ENCODE results near the gene DNAJA2.

DNAJA2 gene

DNA sequence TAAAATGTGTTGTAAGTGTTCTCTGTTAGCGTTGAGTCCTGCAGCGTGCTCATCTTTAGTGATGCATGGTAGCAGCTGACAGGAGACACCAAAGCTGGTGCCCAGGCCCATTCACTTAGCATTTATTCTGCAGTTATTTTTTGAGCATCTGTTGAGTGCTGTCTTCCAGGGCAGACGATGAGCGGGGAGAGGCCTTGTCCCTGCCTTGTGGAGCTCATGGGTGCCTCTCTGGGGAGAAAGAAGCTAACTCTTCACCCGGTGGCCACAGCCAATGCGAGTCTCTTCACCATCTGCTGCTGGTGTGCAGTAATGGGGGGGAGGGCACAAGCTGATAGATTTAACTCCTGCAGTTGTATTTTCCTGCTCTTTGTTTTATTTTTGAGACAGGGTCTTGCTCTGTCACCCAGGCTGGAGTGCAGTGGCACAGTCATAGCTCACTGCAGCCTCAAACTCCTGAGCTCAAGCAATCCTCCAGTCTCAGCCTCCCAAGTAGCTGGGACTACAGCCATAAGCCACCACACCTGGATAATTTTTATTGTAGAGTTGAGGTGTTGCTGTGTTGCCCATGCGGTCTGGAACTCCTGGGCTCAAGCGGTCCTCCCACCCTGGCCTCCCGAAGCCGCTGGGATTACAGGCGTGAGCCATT is 58.8 kb downstream of the DNAJA2 start:
- Histone ChIP-seq H3K27me3 (ENCODE audit: insufficient read depth, low read length) (no peaks in the 10 kb centered on the region), H3K27ac (ENCODE audit: low read depth, low read length) (no peak overlapping the region), H3K4me3 (ENCODE audit: low read depth, low read length) (no peak overlapping the region), H3K4me1 (ENCODE audit: control insufficient read depth, insufficient read depth, low read length, unreplicated experiment) (no peaks in the 10 kb centered on the region), H3K36me3 (ENCODE audit: insufficient read depth, low read length) (peaks cover 11% of the 10 kb centered on the region), H2AFZ (ENCODE audit: low read length, unreplicated experiment) (no peak overlapping the region), H3K79me2 (ENCODE audit: control insufficient read depth, insufficient read depth, low read length, unreplicated experiment) (no peaks in the 10 kb centered on the region)

DNA sequence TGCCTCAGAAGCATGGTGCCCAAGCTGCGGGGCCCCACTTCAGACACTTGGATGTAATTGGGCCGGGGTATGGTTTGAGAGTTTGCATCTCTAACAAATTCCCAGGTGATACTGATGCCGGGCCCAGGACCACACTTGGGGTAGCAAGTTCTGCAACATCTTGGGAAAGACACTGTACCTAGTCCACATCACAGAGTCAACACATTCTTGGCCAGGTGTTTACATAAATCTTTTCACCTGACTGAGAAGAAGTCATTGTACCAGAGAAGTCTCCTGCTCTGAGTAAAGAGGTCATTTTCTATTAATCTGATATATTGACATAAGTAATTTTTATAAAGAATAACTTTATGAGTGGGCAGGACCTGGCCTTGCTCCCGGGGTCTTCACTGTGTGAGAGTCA is 61.8 kb downstream of the DNAJA2 start:
- Histone ChIP-seq H2AFZ (ENCODE audit: low read length, unreplicated experiment) (no peak overlapping the region), H3K4me1 (ENCODE audit: control insufficient read depth, insufficient read depth, low read length, unreplicated experiment) (no peaks in the 10 kb centered on the region), H3K27ac (ENCODE audit: low read depth, low read length) (no peak overlapping the region), H3K27me3 (ENCODE audit: insufficient read depth, low read length) (no peaks in the 10 kb centered on the region), H3K4me3 (ENCODE audit: low read depth, low read length) (no peak overlapping the region), H3K79me2 (ENCODE audit: control insufficient read depth, insufficient read depth, low read length, unreplicated experiment) (no peaks in the 10 kb centered on the region), H3K36me3 (ENCODE audit: insufficient read depth, low read length) (peaks cover 11% of the 10 kb centered on the region)

DNA sequence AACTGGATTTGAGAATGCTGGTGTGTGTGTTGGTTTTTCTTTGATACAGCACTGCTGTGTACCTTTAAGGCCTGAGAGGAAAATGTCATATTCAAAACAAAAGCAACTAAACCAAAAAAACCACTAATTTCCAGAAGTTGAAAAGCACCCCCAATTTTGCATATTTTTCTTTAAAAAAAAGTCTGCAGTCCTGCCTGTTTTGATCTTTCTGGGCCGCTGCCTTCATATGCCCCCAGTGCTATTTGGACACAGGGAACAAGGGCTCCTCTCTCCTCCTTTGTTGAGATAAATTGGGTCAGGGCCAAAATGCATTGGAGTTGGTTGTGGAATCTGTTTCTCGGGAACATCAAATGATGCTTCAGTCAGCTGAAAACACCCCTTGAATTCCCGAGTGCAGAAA is 62.4 kb downstream of the DNAJA2 start:
- Histone ChIP-seq H3K79me2 (ENCODE audit: control insufficient read depth, insufficient read depth, low read length, unreplicated experiment) (no peaks in the 10 kb centered on the region), H2AFZ (ENCODE audit: low read length, unreplicated experiment) (no peak overlapping the region), H3K4me1 (ENCODE audit: control insufficient read depth, insufficient read depth, low read length, unreplicated experiment) (no peaks in the 10 kb centered on the region), H3K4me3 (ENCODE audit: low read depth, low read length) (no peak overlapping the region), H3K27ac (ENCODE audit: low read depth, low read length) (no peak overlapping the region), H3K27me3 (ENCODE audit: insufficient read depth, low read length) (no peaks in the 10 kb centered on the region), H3K36me3 (ENCODE audit: insufficient read depth, low read length) (peaks cover 11% of the 10 kb centered on the region)

DNA sequence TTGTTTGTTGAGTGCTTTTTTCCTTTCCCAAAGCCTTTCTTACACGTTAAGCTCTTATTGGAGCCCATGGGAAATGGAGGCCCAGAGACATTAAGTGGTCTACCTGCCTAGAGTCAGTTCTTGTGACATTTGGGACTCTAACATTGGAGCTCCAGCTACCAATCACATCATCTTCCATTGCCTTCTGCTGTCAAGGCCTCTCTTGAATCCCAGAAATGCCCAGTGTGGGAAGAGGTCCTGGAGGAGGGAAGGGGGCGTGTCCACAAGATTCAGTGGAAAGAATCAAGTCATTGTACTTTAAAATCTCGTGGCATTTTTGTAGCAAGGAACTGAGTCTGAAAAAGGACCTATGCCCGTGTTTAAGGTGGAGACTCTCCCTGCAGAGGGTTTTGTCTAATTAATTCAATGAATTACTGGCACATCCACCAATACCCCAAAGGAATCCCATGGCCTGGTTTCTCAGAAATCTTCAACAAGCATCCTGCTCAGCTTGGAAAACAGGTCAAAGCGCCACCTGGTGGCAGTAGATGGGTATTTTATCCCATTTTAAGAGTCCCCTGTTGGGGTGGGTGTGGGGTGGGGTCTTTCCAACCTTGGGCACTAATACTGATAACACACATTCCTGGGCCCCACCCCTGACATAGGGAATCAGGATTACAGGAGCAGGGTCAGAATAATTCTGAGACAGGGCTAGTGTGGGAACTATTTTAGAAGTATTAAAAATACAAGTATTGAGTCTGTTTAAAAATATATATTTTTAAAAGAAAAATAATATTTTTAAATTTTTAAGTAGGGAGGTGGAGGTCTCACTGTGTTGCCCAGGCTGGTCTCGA is 64.7 kb downstream of the DNAJA2 start:
- H3K27me3 ChIP-seq (ENCODE audit: insufficient read depth, low read length), result no peaks in the 10 kb centered on the region

DNA sequence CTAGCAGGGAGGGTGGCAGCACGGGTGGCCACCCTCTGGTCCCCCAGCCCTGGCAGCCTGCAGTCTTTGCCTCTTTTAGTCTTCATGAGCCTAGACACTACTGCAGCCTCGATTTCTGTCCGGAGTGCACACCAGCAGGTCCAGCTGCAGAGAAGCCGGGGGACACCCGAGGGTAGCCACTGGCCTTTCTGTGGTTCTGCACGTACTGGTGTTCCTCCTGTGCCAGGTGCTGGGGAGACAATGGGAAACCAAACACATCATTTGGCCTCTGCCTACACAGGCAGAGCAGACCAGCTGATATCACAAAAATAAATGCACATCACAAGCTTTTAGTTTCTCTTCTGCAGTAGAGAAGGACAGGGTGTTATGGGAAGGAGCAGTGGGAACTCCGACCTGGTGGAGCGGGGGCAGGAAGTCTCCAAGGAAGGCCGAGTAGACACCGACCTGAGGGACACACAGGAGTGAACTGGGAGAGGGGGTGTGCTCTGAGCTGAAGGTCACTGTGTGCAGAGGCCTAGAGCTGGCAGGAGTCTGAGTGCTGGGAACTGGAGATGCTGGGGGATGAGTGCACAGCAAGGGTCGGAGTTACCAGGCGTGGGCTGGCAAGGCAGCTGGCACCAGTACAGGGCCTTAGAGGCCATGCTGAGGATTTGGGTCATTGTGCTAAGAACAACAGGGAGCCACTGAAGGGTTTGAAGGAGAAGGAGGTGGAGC is 66.3 kb downstream of the DNAJA2 start:
- Histone ChIP-seq H3K27me3 (ENCODE audit: insufficient read depth, low read length) (no peaks in the 10 kb centered on the region), H3K79me2 (ENCODE audit: control insufficient read depth, insufficient read depth, low read length, unreplicated experiment) (no peaks in the 10 kb centered on the region), H3K4me1 (ENCODE audit: control insufficient read depth, insufficient read depth, low read length, unreplicated experiment) (no peaks in the 10 kb centered on the region), H2AFZ (ENCODE audit: low read length, unreplicated experiment) (no peak overlapping the region), H3K27ac (ENCODE audit: low read depth, low read length) (no peak overlapping the region), H3K4me3 (ENCODE audit: low read depth, low read length) (no peak overlapping the region), H3K36me3 (ENCODE audit: insufficient read depth, low read length) (peaks cover 6% of the 10 kb centered on the region)

More for the DNA sequence above, 64.7 kb downstream of the DNAJA2 start:
- peaks cover 6% of the 10 kb centered on the region for H3K36me3 ChIP-seq (ENCODE audit: insufficient read depth, low read length)
- no peak overlapping the region for H2AFZ ChIP-seq (ENCODE audit: low read length, unreplicated experiment)
- H3K4me3 ChIP-seq (ENCODE audit: low read depth, low read length), result no peak overlapping the region
- H3K4me1 ChIP-seq (ENCODE audit: control insufficient read depth, insufficient read depth, low read length, unreplicated experiment), result no peaks in the 10 kb centered on the region
- H3K79me2 ChIP-seq (ENCODE audit: control insufficient read depth, insufficient read depth, low read length, unreplicated experiment), result no peaks in the 10 kb centered on the region
- H3K27ac ChIP-seq (ENCODE audit: low read depth, low read length), result no peak overlapping the region

DNA sequence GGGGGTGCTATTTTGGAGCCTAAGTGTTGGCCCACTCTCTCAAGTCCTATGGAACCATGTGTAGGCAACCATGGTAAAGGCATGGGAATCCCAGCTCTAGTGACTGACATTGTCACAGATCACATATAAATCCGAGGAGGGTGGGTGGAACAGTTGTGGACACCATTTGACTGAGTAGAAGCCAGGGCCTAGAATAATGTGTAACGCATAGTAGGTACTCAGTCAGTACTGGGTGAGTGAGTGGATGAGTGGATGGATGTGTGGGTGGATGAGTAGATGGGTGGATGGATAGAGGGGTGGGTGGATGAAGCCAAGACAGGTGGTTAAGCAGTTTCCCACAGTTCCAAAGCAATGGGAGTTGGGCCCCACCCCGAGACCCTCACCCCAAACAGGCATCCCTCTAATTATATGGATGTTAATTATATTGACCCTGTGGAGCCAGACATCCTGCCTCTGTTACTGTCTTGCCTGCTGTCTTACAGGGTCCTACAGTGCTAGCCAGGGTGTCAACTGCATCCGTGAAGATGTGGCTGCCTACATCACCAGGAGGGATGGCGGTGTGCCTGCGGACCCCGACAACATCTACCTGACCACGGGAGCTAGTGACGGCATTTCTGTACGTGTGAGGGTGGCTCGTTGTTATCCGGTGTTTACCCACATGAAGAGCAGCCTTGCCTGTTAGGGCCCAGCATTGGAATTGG is 67.0 kb downstream of the DNAJA2 start:
- no peaks in the 10 kb centered on the region for H3K79me2 ChIP-seq (ENCODE audit: control insufficient read depth, insufficient read depth, low read length, unreplicated experiment)
- H3K36me3 ChIP-seq (ENCODE audit: insufficient read depth, low read length), result peaks cover 6% of the 10 kb centered on the region
- H3K27ac ChIP-seq (ENCODE audit: low read depth, low read length), result no peak overlapping the region
- H2AFZ ChIP-seq (ENCODE audit: low read length, unreplicated experiment), result no peak overlapping the region
- no peaks in the 10 kb centered on the region for H3K27me3 ChIP-seq (ENCODE audit: insufficient read depth, low read length)
- no peak overlapping the region for H3K4me3 ChIP-seq (ENCODE audit: low read depth, low read length)
- H3K4me1 ChIP-seq (ENCODE audit: control insufficient read depth, insufficient read depth, low read length, unreplicated experiment), result no peaks in the 10 kb centered on the region

All from ACC112 (cell line).